Measurements from ENCODE around the gene MAGOH. TPM values are rescaled to one million over a fixed set of nuclear protein-coding genes. Genes with fewer than 3 reads are reported as not detected.
A peak's percentile ranks its signal among the peaks of the same experiment; 100 is the strongest.

MAGOH gene
- total and polyA plus RNA-seq, 2 of the 13 experiments (the other 11 are each of a cell fraction or from before 2014, with no cell fraction given), result 24.1 to 87.0 TPM

- TF ChIP-seq ARID4A (CRISPR knock-in tag; IDR thresholded peaks at IDR 0.05; ENCODE audit: borderline replicate concordance), result peak; percentile 97
- no peak for TF ChIP-seq HMG20A (CRISPR knock-in tag; IDR thresholded peaks at IDR 0.05; ENCODE audit: borderline replicate concordance)
- TF ChIP-seq ZFP37 (CRISPR knock-in tag; IDR thresholded peaks at IDR 0.05; ENCODE audit: borderline replicate concordance), result no peak; the same call in 1 of the 2 replicates
- TF ChIP-seq NAIF1 (CRISPR knock-in tag; IDR thresholded peaks at IDR 0.05; ENCODE audit: borderline replicate concordance), result no peak
- no peak for TF ChIP-seq ZNF446 (CRISPR knock-in tag; IDR thresholded peaks at IDR 0.05)
- TF ChIP-seq ZNF160 (CRISPR knock-in tag; IDR thresholded peaks at IDR 0.05), result no peak
- no peak for TF ChIP-seq EZH2 (conservative IDR thresholded peaks at IDR 0.05; ENCODE audit: low read depth, low read length)
- peak; percentile 84 for TF ChIP-seq SALL1 (CRISPR knock-in tag; IDR thresholded peaks at IDR 0.05)
- peak; percentile 26 for TF ChIP-seq ZEB1 (IDR thresholded peaks at IDR 0.05; ENCODE audit: insufficient replicate concordance, low read depth)
- no peak for TF ChIP-seq EHMT2 (IDR thresholded peaks at IDR 0.05; ENCODE audit: borderline replicate concordance, low read depth, low read length)
- TF ChIP-seq ZFX (CRISPR knock-in tag; IDR thresholded peaks at IDR 0.05; ENCODE audit: low read depth), result peak; percentile 98
- no peak for TF ChIP-seq ZNF552 (CRISPR knock-in tag; IDR thresholded peaks at IDR 0.05; ENCODE audit: borderline replicate concordance)
- TF ChIP-seq CHD2 (IDR thresholded peaks at IDR 0.05; ENCODE audit: low read depth, low read length), result no peak
- no peak for TF ChIP-seq FOXM1 (CRISPR knock-in tag; IDR thresholded peaks at IDR 0.05)
- peak; percentile 48 for TF ChIP-seq ZNF143 (CRISPR knock-in tag; IDR thresholded peaks at IDR 0.05)
- TF ChIP-seq KLF13 (CRISPR knock-in tag; IDR thresholded peaks at IDR 0.05), result no peak
- no peak for TF ChIP-seq ZNF121 (CRISPR knock-in tag; IDR thresholded peaks at IDR 0.05)
- TF ChIP-seq PHF8 (CRISPR knock-in tag; IDR thresholded peaks at IDR 0.05), result peak; percentile 96
- no peak for TF ChIP-seq ZNF546 (CRISPR knock-in tag; conservative IDR thresholded peaks at IDR 0.05)
- TF ChIP-seq CSRNP1 (CRISPR knock-in tag; IDR thresholded peaks at IDR 0.05), result peak; percentile 79; the same call in 1 of the 2 replicates
- TF ChIP-seq GFI1 (CRISPR knock-in tag; IDR thresholded peaks at IDR 0.05; ENCODE audit: borderline replicate concordance), result no peak
- TF ChIP-seq FOXO4 (CRISPR knock-in tag; conservative IDR thresholded peaks at IDR 0.05), result no peak
- TF ChIP-seq ZNF460 (CRISPR knock-in tag; IDR thresholded peaks at IDR 0.05; ENCODE audit: borderline replicate concordance), result no peak
Measured at GRCh38 chr1:53238197-53239155, at the start of gene MAGOH (continued).

All from HepG2 (cell line).